Measurements from ENCODE around the gene VSTM2B. TPM values are rescaled to one million over a fixed set of nuclear protein-coding genes. Genes with fewer than 3 reads are reported as not detected.
"Not testable (repeated sequence)": the region's sequence is repeated elsewhere in the genome, so short reads cannot be mapped to it uniquely, and the experiment has no call there.

Gene VSTM2B
- total RNA-seq, 1 donor from 2014 or later, result not detected

GRCh38 chr19:29542776-29543175, 17.0 kb downstream of the VSTM2B start:
- Mint-ChIP-seq H3K27ac (ENCODE audit: unreplicated experiment) (no peak overlapping the region), H3K9me3 (ENCODE audit: unreplicated experiment) (no peaks in the 10 kb centered on the region), H3K4me3 (ENCODE audit: unreplicated experiment) (no peak overlapping the region), H3K27me3 (ENCODE audit: unreplicated experiment) (no peaks in the 10 kb centered on the region), H3K4me1 (ENCODE audit: unreplicated experiment) (no peaks in the 10 kb centered on the region), H3K36me3 (ENCODE audit: unreplicated experiment) (no peaks in the 10 kb centered on the region)
- DNase-seq (ENCODE audit: extremely low spot score, unreplicated experiment), result no peak
- no peak for TF ChIP-seq CTCF (IDR thresholded peaks at IDR 0.05)

DNA sequence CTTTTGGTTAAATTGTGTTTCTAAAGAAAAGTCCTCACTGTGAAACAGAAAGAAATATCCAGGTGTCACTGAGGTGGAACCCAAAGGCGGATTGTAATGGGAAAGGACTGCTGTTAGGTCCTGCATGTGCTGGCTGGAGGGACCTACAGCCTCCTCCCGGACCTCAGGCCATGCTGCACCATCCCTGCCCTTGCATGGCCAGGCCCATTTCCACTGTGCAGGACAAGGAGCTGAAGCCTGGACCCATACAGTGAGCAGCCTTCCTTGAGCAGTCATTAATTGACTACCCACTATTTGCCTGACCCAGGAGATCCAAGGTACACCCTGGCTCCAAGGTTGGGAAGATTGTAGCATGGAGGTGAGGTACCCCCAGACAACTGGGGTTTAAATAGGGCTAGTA, 17.6 kb downstream of the VSTM2B start:
- TF ChIP-seq CTCF (IDR thresholded peaks at IDR 0.05), result no peak
- H3K9me3 Mint-ChIP-seq (ENCODE audit: unreplicated experiment), result no peaks in the 10 kb centered on the region
- no peaks in the 10 kb centered on the region for H3K36me3 Mint-ChIP-seq (ENCODE audit: unreplicated experiment)
- H3K27me3 Mint-ChIP-seq (ENCODE audit: unreplicated experiment), result no peaks in the 10 kb centered on the region
- no peaks in the 10 kb centered on the region for H3K4me1 Mint-ChIP-seq (ENCODE audit: unreplicated experiment)
- DNase-seq (ENCODE audit: extremely low spot score, unreplicated experiment), result no peak
- no peak overlapping the region for H3K27ac Mint-ChIP-seq (ENCODE audit: unreplicated experiment)
- H3K4me3 Mint-ChIP-seq (ENCODE audit: unreplicated experiment), result no peak overlapping the region

DNA sequence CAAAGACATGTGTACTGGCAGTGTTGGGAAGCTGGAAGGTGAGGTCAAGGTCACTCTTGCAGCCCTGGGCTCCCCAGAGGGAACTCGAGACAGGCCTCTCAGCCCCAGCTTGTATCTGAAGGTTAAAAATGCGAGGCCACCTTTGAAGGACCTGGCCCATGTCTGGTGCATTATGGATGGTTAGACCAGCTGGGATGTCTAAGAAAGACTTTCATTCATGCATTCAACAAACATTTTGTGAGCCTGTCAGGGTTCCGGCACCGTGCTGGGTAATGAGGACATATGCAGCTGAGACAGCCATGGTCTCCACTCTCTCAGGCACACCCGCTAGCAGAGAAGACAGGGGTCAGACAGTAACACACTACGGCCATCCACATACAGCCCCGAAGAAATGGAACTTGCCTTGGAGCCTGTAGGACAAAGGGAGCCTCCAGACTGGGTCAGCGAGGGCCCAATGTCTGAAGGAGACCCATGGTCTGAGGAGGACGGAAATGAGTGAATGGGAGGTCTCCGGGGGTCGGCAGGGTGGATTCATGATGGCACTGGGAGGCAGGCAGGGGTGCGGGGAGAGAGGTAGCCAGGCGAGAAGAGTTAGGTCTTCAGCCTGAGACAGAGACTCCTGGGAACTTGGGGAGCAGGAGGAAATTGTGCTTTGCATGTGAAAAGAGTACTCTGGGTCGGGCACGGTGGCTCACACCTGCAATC, 19.0 kb downstream of the VSTM2B start:
- no peaks in the 10 kb centered on the region for H3K27me3 Mint-ChIP-seq (ENCODE audit: unreplicated experiment)
- H3K4me3 Mint-ChIP-seq (ENCODE audit: unreplicated experiment), result no peak overlapping the region
- no peaks in the 10 kb centered on the region for H3K9me3 Mint-ChIP-seq (ENCODE audit: unreplicated experiment)
- no peaks in the 10 kb centered on the region for H3K36me3 Mint-ChIP-seq (ENCODE audit: unreplicated experiment)
- no peak overlapping the region for H3K27ac Mint-ChIP-seq (ENCODE audit: unreplicated experiment)
- TF ChIP-seq CTCF (IDR thresholded peaks at IDR 0.05), result no peak
- no peaks in the 10 kb centered on the region for H3K4me1 Mint-ChIP-seq (ENCODE audit: unreplicated experiment)
- DNase-seq (ENCODE audit: extremely low spot score, unreplicated experiment), result no peak

- H3K36me3 Mint-ChIP-seq (ENCODE audit: unreplicated experiment); DNase-seq (ENCODE audit: extremely low spot score, unreplicated experiment); H3K4me1 Mint-ChIP-seq (ENCODE audit: unreplicated experiment); H3K9me3 Mint-ChIP-seq (ENCODE audit: unreplicated experiment); H3K4me3 Mint-ChIP-seq (ENCODE audit: unreplicated experiment); H3K27me3 Mint-ChIP-seq (ENCODE audit: unreplicated experiment); H3K27ac Mint-ChIP-seq (ENCODE audit: unreplicated experiment): not testable (repeated sequence)
These were observed 19.7 kb downstream of the VSTM2B start for GRCh38 chr19:29545447-29545846.

- TF ChIP-seq CTCF (IDR thresholded peaks at IDR 0.05), result no peak
- Mint-ChIP-seq H3K27ac (ENCODE audit: unreplicated experiment) (no peak overlapping the region), H3K27me3 (ENCODE audit: unreplicated experiment) (no peaks in the 10 kb centered on the region), H3K36me3 (ENCODE audit: unreplicated experiment) (no peaks in the 10 kb centered on the region), H3K4me3 (ENCODE audit: unreplicated experiment) (no peak overlapping the region), H3K4me1 (ENCODE audit: unreplicated experiment) (no peaks in the 10 kb centered on the region), H3K9me3 (ENCODE audit: unreplicated experiment) (no peaks in the 10 kb centered on the region)
- DNase-seq (ENCODE audit: extremely low spot score, unreplicated experiment), result no peak
These were observed 20.2 kb downstream of the VSTM2B start for GRCh38 chr19:29545866-29546582.

Measured in osteocyte (in vitro differentiated cells).